NCI-H82 (cell line): ENCODE data around the gene JAKMIP1.
A peak's percentile ranks its signal among the peaks of the same experiment; 100 is the strongest.

ENCODE experiments used
- DNase-seq: peaks from one replicate; lab custom pipeline; 2025; lab: John Stamatoyannopoulos, UW

Gene JAKMIP1

DNA sequence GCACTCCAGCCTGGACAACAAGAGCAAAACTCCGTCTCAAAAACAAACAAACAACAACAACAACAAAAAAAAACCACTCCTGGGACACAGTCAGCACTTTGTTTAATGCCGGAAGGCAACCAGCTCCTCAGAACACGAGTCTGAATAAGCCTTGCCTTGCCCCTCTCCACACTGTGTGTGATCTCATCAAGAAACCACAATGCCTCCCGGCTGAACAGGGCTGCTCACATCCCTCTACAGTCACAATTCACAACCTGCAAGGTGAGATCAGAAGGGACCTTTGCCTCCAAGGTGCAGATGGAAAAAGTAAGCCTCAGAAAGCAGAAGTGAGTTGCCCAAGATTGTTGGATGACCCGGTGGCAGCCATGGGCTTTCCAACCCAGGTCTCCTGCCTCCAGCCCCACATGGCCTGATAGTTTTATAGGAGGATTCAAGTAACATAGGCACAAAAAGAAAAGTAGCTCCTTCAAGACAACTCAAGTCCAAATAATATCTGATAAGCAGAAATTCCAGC is 80.8 kb downstream of the JAKMIP1 start:
- no peak for DNase-seq

DNA sequence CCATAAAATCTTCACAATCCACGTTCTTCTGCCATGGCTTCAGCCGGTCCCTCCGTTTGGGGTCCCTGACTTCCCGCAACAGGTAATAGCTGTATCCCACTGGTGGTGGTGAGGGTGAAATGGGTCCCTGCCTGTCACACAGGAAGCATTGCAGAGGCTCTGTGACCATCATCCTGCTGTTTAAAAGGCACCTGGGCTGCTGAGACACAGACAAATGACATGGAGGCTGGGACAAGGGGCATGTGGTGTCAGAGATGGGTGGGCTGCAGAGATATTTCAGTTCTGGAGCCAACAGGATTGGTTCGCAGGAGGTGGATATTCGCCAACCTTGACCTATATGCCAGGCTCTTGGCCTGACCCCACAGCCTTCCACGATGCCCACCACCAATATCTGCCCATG is 82.1 kb downstream of the JAKMIP1 start:
- no peak for DNase-seq

DNA sequence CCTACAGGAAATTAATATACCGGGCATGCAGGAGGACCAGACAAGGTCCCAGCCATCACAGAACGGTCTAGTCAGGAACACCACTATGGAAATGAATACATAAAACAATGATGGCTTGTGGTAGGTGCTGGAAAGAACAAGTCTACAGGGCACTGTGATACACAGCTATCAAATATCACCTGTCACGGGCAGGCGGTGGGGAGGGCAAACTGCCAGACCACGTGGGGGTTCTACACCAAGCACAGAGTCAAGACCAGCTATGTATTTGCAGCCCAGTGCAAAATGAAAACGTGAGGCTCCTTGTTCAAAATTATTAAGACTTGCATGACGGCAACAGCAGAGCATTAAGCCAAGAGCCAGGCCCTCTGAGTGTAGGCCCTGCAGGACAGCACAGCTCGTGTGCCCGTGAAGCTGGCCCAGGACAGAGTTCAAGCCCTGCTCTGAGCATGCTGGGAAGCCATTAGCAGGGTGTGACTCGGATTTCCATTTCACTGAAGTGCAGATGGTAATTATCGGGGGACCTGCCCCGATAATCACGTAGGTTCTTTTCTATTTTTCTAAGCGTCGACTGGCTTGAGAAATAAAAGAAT is 83.6 kb downstream of the JAKMIP1 start:
- DNase-seq: no peak

DNA sequence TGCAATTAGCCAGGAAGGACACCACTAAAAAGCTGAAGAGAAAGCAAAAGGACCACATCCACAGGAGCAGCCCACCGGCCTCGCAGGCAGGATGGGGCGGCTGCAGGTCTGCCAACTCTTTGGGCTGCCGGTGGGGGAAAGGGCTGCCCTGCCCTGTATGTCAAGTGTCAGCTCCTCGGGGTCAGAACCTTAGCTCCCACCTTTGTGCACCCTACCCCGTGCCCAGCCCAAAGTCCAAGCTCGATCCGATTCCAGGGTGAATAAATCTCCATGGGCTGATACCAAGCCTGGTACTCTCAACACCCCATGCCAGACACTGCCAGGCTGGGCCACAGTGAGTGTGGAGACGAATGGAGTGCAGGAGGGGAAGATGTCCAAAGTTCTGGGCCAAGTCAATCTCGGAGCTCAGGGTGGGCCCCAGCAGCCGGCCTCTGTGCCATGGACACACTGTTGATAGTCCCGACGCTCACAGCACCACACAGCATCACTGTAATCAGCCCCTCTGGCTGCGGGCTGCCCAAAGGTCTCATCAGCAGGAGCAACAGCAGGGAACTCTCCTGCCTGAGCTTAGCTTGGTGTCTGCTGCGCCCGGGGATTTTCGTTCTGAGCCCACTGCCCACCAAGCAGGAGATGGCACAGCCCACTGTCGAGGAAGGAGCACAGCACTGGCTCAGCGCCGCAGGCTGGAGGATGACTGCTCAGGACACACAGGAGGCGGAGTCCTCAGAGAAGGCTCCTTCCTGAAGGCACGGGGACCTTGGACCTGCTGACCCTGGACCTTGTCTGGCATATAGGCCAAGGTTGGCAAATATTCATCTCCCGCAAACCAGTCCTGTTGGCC is 84.4 kb downstream of the JAKMIP1 start:
- DNase-seq: no peak

DNA sequence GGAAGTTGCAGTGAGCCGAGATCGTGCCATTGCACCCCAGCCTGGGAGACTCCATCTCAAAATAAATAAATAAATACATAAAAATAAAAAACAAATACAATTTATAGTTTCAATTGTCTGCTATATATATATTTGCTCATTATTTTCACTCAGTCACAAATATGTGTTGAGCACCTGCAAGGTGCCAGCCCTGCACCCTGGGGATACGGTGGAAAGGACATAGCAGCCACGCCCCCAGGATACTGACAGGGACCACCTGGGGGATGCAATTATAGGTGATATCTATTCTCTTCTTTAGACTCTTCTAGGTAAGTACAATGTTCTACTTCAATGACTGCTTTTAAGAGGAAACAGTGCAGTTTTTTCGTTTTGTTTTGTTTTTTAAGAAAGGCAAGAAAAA is 85.0 kb downstream of the JAKMIP1 start:
- no peak for DNase-seq

DNA sequence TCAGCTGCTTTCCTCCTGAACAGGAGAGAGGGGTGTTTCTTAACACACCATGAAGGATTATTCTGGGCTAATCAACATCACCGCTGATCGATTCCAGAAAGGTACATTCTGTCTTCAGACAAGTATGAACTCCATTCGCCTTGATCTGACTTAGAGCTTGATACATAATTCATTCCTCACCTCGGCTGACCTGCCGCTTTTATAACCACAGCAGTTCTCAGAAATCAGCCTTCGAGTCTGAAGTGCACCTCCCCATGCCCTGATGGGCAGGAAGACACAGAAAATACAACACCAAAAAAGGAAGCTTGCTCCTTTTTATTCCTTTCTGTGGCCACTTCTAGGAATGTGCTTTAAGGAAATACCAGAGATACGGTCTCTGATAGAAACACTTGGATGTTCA is 85.7 kb downstream of the JAKMIP1 start:
- DNase-seq: no peak

DNA sequence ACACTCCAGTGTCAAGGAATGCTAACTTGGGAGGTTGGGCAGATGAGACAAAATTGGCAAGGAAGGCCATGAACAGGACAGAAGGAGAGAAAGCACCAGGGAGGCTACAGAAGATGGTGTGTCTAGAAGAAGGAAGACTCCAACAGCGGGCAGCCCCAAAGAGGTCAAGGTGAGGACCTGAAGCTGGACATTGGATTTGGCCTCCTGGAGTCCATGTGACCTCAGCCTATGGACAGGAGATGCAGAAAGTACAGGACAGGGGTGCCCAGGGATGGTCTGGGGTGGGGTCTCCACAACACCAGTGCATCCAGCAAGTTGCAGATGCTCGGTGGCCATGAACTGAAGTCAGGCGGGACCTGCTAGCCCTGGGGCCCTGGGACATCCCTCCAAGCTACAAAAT is 86.2 kb downstream of the JAKMIP1 start:
- DNase-seq: no peak

DNA sequence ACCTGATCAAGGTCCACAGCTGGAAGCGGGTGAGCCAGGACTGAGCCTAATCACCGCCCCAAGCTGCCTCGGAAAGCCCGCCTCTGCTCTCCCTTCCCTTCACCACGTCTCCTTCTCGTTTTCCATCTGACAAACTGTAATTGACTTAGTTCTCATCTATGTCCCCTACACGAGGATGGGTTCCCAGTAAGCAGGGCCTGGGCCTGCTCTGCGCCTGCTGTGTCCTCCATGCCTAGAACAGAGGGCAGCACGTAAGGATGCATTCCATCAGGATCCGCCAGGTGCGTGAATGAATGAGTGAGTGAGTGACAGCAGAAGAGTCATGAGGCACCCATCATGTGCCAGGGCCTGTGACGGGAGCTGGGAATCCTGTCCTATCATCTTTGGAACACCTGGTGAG is 86.7 kb downstream of the JAKMIP1 start:
- no peak for DNase-seq

DNA sequence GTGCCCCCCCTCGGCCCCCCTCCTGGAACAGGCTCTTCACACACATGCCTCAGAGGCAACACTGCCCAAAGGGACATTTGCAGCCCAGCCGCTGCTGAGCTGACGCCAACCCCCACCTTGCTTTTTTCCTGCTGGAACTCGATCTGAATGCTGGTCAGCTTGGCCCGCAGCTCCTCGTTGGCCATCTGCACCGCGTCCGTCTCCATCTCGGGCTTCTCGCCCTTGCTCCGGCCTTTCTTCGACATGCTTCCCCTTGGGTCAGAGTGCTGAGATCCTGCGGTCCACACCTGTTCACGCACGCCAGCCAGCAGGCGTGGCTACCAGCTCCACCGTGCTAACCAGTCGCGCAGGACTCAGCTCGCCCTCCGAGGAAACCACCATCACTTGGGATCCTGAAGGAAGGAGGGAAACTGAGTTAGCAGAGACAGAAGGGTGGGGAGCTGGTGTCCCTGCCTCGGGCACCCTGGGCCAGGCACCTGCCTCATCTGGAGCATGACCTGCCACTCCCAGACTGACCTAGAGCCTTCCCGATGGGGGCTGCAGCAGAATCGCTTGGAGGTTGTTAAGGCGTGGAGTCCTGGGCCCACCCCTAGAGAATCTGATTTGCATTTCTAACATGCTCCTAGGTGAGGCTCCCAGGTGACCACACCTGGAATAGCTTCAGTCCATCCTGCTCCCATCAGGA is 87.6 kb downstream of the JAKMIP1 start:
- DNase-seq: no peak

DNA sequence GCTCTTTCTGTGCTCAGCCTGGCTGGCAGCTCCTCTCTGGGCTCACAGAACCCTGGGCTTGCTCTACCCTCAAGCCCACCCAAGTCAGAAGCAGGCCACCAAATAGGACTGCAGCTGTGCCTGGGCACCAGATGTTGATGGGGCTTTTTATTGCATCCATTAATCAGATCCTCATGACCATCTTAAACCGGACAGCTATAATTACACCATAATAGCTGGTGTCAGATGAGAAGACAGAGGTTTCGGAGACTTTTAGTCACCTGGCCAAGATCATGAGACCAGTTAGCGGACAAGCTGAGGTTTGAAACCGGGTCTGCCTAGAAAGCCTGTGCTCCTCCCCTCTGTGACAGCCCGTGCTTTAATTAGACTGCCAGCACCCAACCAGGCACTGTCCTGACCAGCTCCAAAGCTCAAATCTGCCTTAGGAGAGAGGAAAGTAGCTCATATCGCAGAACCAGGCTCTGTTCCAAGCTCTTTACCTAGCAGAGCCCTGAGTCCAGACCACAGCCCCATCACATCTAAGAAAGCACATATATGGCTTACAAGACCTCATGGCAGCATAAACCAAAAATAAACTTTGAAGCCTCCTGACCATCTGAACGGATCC is 88.9 kb downstream of the JAKMIP1 start:
- DNase-seq: no peak

DNA sequence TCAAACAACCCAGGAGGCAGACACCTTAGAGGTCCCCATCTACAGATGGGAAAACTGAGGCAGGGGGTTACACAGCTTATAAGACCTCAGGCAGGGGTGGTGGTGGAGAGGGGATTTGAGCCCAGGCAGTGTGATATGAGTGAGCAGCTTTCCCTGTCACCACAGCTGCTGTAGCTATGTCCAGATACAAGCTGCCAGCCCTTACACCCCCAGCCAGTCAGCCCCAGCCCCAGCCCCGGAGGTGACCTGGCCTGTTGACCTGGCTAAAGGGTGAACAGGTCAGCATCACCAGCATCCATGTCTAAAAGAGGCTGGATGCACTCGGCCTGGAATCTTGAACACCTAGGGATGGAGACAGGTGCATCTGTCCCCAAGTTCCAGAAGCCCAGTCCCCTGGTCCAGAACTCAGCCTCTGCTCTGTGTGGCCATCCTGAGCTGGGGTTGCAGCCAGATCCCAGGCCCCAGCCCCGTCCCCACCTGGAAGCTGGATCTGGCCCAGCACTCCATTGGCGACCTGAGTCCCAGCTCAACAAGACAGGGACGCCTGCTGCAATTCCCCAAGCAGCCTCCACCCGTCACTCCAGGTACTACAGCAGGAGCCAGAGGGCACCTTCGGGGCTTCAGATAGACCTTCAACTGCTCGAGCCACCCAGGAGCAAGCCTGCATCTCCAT is 89.5 kb downstream of the JAKMIP1 start:
- DNase-seq: no peak

DNA sequence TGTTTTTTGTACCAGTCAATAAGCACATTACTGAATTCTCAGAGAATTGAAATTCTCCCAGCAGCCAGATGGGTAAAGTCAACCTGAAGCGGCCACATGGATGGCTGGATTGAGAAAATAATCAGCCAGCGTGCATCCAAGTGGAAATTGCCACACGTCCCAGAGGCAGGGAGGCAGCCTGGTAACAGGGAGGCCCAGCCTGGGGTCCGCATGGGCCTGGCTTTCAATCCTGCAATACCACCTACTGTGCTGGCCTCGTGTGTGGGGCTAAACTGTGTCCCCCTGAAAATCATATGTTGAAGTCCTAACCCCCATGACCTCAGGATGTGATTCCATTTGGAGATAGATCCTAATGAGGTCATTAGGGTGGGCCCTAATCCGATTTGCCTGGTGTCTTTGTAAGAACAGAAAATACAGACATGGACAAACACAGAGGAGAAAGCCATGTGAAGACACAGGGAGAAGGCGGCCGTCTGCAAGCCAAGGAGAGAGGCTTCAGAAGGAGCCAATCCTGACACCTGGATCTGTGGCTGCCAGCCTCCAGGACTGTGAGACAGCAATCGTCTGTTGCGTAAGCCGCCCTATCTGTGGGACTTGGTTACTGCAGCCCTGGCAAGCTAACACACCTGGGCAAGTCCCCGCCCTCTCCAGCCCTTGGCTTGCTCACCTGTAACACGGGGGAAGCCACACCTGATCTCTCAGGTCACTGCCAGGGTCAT is 90.3 kb downstream of the JAKMIP1 start:
- peak; percentile 40 for DNase-seq

DNA sequence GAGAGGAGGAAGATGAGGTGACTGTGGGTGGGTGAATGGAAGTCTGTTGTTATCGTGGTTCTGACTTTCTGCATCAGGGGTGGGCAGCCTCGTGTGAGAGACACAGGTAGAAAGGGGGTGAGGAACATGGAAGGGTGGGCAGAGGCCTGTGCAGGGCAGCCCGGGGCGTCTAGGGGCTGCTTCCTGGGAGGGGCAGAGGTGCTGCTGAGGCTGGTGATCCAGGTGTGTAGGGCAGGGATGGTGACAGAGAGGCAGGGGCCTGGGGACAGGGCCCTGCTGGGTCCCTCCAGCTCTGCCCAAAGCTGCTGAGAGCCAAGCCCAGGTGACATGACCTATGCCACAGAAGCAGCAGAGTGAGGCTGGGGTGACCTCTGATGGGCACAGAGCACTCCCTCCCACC is 92.5 kb downstream of the JAKMIP1 start:
- no peak for DNase-seq

DNA sequence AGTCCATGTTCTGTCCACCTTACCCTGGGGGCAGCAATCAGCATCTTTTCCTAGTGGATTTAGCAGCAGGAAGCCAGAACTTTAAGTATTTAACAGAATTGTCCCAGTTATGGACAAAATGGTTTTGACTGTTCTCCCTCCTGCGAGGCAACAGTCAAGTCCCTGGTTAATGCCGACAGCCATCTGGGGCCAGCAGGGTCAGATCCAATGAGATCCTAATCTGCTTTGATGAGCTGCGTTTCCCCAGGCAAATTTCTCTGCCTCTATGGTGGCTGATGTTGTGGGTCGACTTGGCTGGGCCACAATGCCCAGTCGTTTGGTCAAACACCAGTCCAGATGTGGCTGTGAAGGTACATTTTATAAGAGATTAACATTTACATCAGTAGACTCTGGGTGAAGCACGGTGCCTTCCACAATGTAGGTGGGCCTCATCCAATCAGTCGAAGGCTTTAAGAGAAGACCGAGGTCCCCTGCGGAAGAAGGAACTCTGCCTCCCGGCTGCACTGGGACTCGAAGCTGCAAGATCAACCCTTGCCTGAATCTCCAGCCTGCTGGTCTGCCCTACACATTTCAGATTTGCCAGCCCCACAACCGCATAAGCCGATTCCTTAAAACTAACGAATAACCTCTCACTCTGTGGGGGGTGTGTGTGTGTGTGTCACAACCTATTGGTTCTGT is 93.1 kb downstream of the JAKMIP1 start:
- peak; percentile 8 for DNase-seq

DNA sequence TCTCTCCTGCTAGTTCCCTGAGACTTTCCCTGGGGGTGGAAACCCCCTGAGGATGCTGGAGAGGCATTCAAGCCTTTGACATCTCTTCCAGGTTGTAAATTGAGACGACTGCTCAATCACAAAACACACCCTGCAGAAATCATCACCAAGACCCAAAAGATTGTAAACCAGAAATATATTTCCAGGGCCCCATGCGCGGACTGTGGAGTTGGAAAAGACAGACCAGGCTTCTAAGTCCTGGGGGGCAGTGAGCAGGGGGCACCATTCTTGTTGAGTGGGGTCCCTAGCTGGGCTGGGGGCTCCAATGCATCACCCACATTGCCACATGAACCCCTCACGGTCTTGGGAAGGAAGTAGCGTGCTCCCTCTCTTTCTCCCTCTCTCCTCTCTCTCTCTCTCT is 94.2 kb downstream of the JAKMIP1 start:
- no peak for DNase-seq

DNA sequence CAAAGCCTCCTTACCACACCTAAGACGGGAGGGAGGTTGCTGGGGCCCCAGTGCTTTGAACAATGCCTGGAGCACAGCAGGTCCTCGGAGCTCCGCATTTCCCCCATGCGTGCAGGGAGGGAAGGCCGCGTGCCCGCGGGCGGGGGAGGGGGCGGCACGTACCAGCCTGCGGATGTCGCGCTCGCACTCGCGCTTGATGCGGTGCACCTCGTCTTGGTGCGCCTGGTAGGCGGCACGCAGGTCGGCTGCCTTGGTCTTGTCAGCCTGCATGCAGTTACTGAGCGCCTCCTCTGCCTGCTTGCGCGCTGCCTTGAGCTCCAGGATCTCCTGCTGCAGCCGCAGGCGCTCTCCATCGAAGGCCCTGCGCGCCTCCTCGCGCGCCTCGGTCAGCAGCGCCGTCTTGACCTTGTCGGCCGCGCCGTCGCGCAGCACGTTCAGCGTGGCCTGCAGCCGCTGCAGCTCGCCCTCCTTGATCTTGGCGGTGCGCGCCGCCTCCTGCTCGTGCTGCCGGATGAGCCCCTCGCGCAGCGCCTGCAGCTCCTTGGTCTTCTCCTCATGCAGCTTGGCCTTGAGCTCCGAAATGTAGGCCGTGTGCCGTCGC is 94.9 kb downstream of the JAKMIP1 start:
- DNase-seq: no peak

DNA sequence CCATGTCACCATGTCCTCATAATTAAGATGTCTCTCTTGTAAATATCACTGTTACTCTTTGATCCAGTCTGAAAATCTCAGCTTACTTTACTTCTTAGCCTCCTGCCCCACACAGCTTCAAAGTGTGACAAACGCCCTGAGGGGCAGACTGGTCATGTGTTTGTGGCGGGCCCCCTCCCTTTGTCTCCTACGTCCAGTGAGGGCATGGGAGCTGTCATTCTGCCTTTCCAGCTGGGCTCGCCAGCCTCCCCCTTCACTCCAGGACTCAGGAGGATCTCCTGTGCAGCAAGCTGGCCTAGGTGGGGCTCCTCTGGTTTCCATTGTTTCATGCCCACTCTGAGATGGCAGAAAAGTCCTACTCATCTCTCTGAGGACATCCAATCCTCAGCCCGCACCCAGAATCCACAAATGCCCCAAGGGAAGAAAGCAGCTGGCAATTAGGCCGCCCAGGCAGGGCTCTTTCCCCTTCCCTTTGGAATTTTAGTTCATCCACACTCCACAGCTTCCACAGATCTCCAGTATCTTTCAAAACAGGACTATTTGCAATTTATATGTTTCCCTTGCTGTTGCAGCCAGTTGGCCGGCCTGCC is 95.7 kb downstream of the JAKMIP1 start:
- DNase-seq: no peak

DNA sequence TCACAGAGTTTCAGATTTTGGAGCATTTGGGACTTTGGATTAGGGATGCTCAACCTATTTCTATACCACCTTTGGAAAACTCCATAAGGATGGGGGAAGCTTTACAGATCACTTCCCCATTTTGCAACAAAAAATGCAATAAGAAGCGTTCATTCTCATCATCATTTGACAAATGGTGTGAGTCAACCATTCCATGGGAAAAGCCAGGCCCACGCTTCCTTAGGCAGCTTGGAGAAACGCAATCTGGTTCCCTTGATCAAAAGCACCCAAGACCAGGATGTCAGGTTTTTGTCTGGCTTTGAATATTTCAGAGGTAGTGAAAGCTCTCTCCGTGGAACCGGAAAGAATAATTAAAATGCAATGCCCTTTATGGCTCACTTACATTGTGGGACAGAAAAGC is 102.8 kb downstream of the JAKMIP1 start:
- no peak for DNase-seq

DNA sequence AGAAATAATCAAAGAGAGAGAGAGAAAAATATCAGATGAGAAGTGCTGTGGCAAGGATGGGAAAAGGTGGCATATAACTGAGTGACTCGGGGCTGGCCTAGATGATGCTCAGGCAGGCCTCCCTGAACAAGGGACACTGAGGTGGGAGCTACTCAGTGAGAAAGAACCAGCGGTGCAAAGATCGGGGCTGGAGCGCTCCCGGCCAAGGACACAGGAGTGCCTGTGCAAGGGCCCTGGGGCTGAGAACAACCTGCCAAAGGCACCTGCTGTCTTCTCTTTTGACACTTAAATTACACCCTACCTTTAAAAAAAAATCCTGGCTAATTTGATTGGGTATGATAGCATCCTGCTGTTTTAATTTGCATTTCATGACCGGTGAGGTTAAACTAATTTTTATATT is 104.5 kb downstream of the JAKMIP1 start:
- DNase-seq: no peak
